ENCODE results near the gene NKAIN4.

The NKAIN4 gene

DNA sequence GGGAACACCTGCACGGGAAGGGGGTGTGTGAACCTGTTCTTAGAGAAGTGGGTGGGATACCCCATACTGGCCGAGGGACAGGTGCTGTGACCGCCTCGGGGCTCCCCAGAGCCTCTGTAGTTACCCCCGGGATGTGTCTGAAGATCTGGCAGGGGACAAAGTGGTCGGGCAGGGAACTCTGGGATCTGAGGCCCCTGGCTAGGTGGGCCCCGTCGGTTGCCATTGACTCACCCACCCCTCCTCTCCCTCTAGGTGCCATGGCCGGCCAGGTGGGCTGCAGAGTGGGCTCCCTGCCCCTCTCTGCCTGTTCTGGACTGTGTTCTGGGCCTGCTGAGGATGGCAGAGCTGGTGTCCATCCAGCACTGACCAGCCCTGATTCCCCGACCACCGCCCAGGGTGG lies 14.3 kb downstream of the NKAIN4 start:
- H3K79me2 ChIP-seq (ENCODE audit: low read length), result no peaks in the 10 kb centered on the region
- no peaks in the 10 kb centered on the region for H3K4me1 ChIP-seq (ENCODE audit: low read length)
- DNase-seq, result no peak
- H3K27ac ChIP-seq (ENCODE audit: low read length), result no peak overlapping the region
- H3K4me2 ChIP-seq (ENCODE audit: low read depth, low read length), result no peak overlapping the region
- no peak overlapping the region for H3K4me3 ChIP-seq (ENCODE audit: low read length)
- H3F3A ChIP-seq (ENCODE audit: insufficient read depth, low read length), result no peaks in the 10 kb centered on the region
- no peaks in the 10 kb centered on the region for H3K36me3 ChIP-seq (replicated peaks; ENCODE audit: insufficient read depth, low read length)
- no peak overlapping the region for H2AFZ ChIP-seq (ENCODE audit: low read length)
- H3K27me3 ChIP-seq (replicated peaks; ENCODE audit: insufficient read depth, low read length), result peaks cover 97% of the 10 kb centered on the region
- no peaks in the 10 kb centered on the region for H3K9me2 ChIP-seq (replicated peaks; ENCODE audit: insufficient read depth, low read length)
- H4K20me1 ChIP-seq (ENCODE audit: insufficient read depth, low read length), result no peaks in the 10 kb centered on the region
- no peak for TF ChIP-seq EZH2 (optimal IDR thresholded peaks at IDR 0.05; ENCODE audit: low read depth, low read length)
- TF ChIP-seq, protein P1, sequence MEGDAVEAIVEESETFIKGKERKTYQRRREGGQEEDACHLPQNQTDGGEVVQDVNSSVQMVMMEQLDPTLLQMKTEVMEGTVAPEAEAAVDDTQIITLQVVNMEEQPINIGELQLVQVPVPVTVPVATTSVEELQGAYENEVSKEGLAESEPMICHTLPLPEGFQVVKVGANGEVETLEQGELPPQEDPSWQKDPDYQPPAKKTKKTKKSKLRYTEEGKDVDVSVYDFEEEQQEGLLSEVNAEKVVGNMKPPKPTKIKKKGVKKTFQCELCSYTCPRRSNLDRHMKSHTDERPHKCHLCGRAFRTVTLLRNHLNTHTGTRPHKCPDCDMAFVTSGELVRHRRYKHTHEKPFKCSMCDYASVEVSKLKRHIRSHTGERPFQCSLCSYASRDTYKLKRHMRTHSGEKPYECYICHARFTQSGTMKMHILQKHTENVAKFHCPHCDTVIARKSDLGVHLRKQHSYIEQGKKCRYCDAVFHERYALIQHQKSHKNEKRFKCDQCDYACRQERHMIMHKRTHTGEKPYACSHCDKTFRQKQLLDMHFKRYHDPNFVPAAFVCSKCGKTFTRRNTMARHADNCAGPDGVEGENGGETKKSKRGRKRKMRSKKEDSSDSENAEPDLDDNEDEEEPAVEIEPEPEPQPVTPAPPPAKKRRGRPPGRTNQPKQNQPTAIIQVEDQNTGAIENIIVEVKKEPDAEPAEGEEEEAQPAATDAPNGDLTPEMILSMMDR (IDR thresholded peaks at IDR 0.05; ENCODE audit: low read length), result no peak
- TF ChIP-seq EZH2phosphoT487 (IDR thresholded peaks at IDR 0.05; ENCODE audit: low read length), result no peak
- H3K9me3 ChIP-seq (replicated peaks; ENCODE audit: insufficient read depth, low read length), result no peaks in the 10 kb centered on the region
- H3K9ac ChIP-seq (ENCODE audit: low read length), result no peak overlapping the region

DNA sequence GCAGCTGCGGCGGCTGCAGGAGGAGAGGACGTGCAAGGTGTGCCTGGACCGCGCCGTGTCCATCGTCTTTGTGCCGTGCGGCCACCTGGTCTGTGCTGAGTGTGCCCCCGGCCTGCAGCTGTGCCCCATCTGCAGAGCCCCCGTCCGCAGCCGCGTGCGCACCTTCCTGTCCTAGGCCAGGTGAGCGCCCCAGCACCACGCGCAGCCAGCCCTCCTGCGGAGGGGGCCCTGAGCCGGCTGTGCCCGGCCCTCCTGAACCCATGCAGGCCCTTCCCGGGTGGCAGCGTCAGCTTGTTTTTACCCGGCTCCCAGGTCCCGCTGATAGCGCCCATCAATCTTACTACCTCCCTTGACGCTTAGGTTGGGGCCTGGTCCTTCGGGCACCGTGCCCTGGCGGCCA lies 14.8 kb downstream of the NKAIN4 start:
- Histone ChIP-seq H3K9me3 (replicated peaks; ENCODE audit: insufficient read depth, low read length) (no peaks in the 10 kb centered on the region), H3K4me3 (ENCODE audit: low read length) (no peak overlapping the region), H3K27ac (ENCODE audit: low read length) (no peak overlapping the region), H2AFZ (ENCODE audit: low read length) (no peak overlapping the region), H3F3A (ENCODE audit: insufficient read depth, low read length) (no peaks in the 10 kb centered on the region), H3K9ac (ENCODE audit: low read length) (no peak overlapping the region), H3K36me3 (replicated peaks; ENCODE audit: insufficient read depth, low read length) (no peaks in the 10 kb centered on the region), H3K4me1 (ENCODE audit: low read length) (no peaks in the 10 kb centered on the region), H3K9me2 (replicated peaks; ENCODE audit: insufficient read depth, low read length) (no peaks in the 10 kb centered on the region), H3K79me2 (ENCODE audit: low read length) (no peaks in the 10 kb centered on the region), H3K4me2 (ENCODE audit: low read depth, low read length) (no peak overlapping the region), H3K27me3 (replicated peaks; ENCODE audit: insufficient read depth, low read length) (peaks cover 97% of the 10 kb centered on the region), H4K20me1 (ENCODE audit: insufficient read depth, low read length) (no peaks in the 10 kb centered on the region)
- no peak for DNase-seq
- TF ChIP-seq, protein P1 (IDR thresholded peaks at IDR 0.05; ENCODE audit: low read length), result no peak
- TF ChIP-seq EZH2 (optimal IDR thresholded peaks at IDR 0.05; ENCODE audit: low read depth, low read length), result no peak
- TF ChIP-seq EZH2phosphoT487 (IDR thresholded peaks at IDR 0.05; ENCODE audit: low read length), result no peak

DNA sequence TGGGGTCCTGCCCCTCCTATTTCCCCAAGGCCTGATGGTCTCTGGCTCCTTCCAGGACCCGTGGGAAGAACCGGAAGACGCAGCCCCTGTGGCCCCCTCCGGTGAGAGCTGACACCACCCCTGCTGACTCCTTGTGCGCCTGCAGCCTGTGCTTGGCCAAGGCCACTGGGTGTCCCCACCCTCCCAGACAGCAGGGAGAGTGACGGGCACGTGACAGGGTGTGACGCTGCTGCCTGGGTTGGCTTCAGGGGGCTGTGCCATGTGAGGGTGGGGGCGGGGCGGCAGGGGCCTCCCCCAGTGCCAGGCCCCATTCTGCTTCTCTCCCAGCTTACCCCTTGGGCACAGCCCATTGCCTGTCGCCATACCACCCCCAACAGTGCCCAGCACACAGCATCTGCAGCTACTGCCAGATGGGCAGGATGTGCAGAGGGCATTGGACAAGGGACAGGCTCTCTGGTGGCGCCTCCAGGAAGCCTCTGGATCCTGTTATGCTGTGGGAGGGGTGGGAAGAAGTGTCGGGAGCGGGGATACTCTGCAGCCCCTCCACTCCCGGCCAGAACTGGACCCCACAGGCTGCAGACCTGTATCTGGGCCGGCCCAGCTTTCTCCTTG lies 15.6 kb downstream of the NKAIN4 start:
- Histone ChIP-seq H3K4me3 (ENCODE audit: low read length) (no peak overlapping the region), H4K20me1 (ENCODE audit: insufficient read depth, low read length) (no peaks in the 10 kb centered on the region), H3K79me2 (ENCODE audit: low read length) (no peaks in the 10 kb centered on the region), H3K27me3 (replicated peaks; ENCODE audit: insufficient read depth, low read length) (peaks cover 97% of the 10 kb centered on the region), H3K9ac (ENCODE audit: low read length) (no peak overlapping the region), H3K27ac (ENCODE audit: low read length) (no peak overlapping the region), H3F3A (ENCODE audit: insufficient read depth, low read length) (no peaks in the 10 kb centered on the region), H3K4me2 (ENCODE audit: low read depth, low read length) (no peak overlapping the region), H3K9me3 (replicated peaks; ENCODE audit: insufficient read depth, low read length) (no peaks in the 10 kb centered on the region), H2AFZ (ENCODE audit: low read length) (no peak overlapping the region), H3K36me3 (replicated peaks; ENCODE audit: insufficient read depth, low read length) (no peaks in the 10 kb centered on the region), H3K9me2 (replicated peaks; ENCODE audit: insufficient read depth, low read length) (no peaks in the 10 kb centered on the region), H3K4me1 (ENCODE audit: low read length) (no peaks in the 10 kb centered on the region)
- TF ChIP-seq EZH2 (optimal IDR thresholded peaks at IDR 0.05; ENCODE audit: low read depth, low read length) (no peak), EZH2phosphoT487 (IDR thresholded peaks at IDR 0.05; ENCODE audit: low read length) (no peak)
- TF ChIP-seq, protein P1 (IDR thresholded peaks at IDR 0.05; ENCODE audit: low read length), result no peak
- DNase-seq, result no peak
